Inferior parietal cortex (tissue), 1 donor: ENCODE data around the gene MEGF11.

Experiments
- DNase-seq: peaks from one replicate; pipeline ENCODE4 v3.0.0-alpha.2; 2016; ENCODE audit errors: extremely low spot score

Gene MEGF11

GRCh38 chr15:66239514-66239913 lies 14.0 kb downstream of the MEGF11 start:
- DNase-seq, result no peak

GRCh38 chr15:66238318-66238717 lies 15.2 kb downstream of the MEGF11 start:
- no peak for DNase-seq

- no peak for DNase-seq
These were observed 15.9 kb downstream of the MEGF11 start for GRCh38 chr15:66237513-66238235.

- no peak for DNase-seq
These were observed 16.7 kb downstream of the MEGF11 start for GRCh38 chr15:66236806-66237375.

- DNase-seq, result no peak
These were observed 17.7 kb downstream of the MEGF11 start for GRCh38 chr15:66235866-66236265.

- no peak for DNase-seq
These were observed 18.8 kb downstream of the MEGF11 start for GRCh38 chr15:66234798-66235197.

GRCh38 chr15:66233487-66234415 lies 19.8 kb downstream of the MEGF11 start:
- DNase-seq, result no peak

- no peak for DNase-seq
These were observed 21.3 kb downstream of the MEGF11 start for GRCh38 chr15:66232267-66232625.

GRCh38 chr15:66231394-66232266 lies 21.9 kb downstream of the MEGF11 start:
- no peak for DNase-seq

GRCh38 chr15:66229790-66230465 lies 23.6 kb downstream of the MEGF11 start:
- no peak for DNase-seq

- DNase-seq, result no peak
These were observed 24.5 kb downstream of the MEGF11 start for GRCh38 chr15:66228807-66229735.

- no peak for DNase-seq
These were observed 26.8 kb downstream of the MEGF11 start for GRCh38 chr15:66226736-66227135.

GRCh38 chr15:66225656-66226274 lies 27.8 kb downstream of the MEGF11 start:
- DNase-seq, result no peak

- no peak for DNase-seq
These were observed 28.6 kb downstream of the MEGF11 start for GRCh38 chr15:66224946-66225345.

- DNase-seq, result no peak
These were observed 31.0 kb downstream of the MEGF11 start for GRCh38 chr15:66222273-66223198.

GRCh38 chr15:66221126-66221525 lies 32.4 kb downstream of the MEGF11 start:
- DNase-seq, result no peak

- no peak for DNase-seq
These were observed 32.9 kb downstream of the MEGF11 start for GRCh38 chr15:66220601-66221000.

- DNase-seq, result no peak
These were observed 34.2 kb downstream of the MEGF11 start for GRCh38 chr15:66219339-66219738.
